WTC11 (cell line): ENCODE measurements around the gene CSTF1. TPM values are rescaled to one million over a fixed set of nuclear protein-coding genes. Genes with fewer than 3 reads are reported as not detected.

Source experiments
- ATAC-seq: fragments of 200-7000 bp; cut with Tn5 transposase; 2 replicates; pipeline ENCODE4 v1.10.0; 2021; ENCODE audit warnings: mild to moderate bottlenecking, moderate library complexity
- CTCF ChIA-PET: fragments of 300-600 bp; sonication (Branson Sonifier 250); formaldehyde crosslinking; loops from one replicate; lab custom pipeline; 2021; ENCODE audit warnings: antibody characterized with exemption; lab: Charles Lee
- POLR2A ChIA-PET: fragments of 350-600 bp; sonication (Branson Sonifier 250); formaldehyde crosslinking; loops from one replicate; lab custom pipeline; 2021; ENCODE audit warnings: antibody characterized with exemption; lab: Charles Lee
- DNase-seq: peaks from one replicate; pipeline ENCODE4 v3.0.0; 2021; ENCODE audit warnings: low spot score
- H3K27ac Mint-ChIP-seq: 2 replicates; pipeline ENCODE4 v1.8.0; 2021; ENCODE audit warnings: mixed read lengths
- H3K27me3 Mint-ChIP-seq: 2 replicates; pipeline ENCODE4 v1.8.0; 2021; ENCODE audit warnings: low read depth, mild to moderate bottlenecking, moderate library complexity, mixed read lengths
- H3K36me3 Mint-ChIP-seq: 2 replicates; pipeline ENCODE4 v1.8.0; 2021; ENCODE audit warnings: mixed read lengths
- H3K4me1 Mint-ChIP-seq: 2 replicates; pipeline ENCODE4 v1.8.0; 2022; ENCODE audit warnings: mixed read lengths
- H3K4me3 Mint-ChIP-seq: 2 replicates; pipeline ENCODE4 v1.8.0; 2021; ENCODE audit warnings: mild to moderate bottlenecking, moderate library complexity, mixed read lengths
- H3K9me3 Mint-ChIP-seq: 2 replicates; pipeline ENCODE4 v1.8.0; 2021; ENCODE audit warnings: mixed read lengths
- AR ChIP-seq: fragments of 250-450 bp; sonication (Bioruptor Pico); IDR thresholded peaks from 2 replicates; pipeline ENCODE4 v1.9.0; 2021; ENCODE audit warnings: mild to moderate bottlenecking
- ATF2 ChIP-seq: sonication (generic); formaldehyde crosslinking; IDR thresholded peaks from 2 replicates; pipeline ENCODE4 v1.8.1; 2022; ENCODE audit warnings: low read depth, missing genetic modification reagents, borderline replicate concordance
- ATF6 ChIP-seq: sonication (generic); formaldehyde crosslinking; IDR thresholded peaks from 2 replicates; pipeline ENCODE4 v1.8.1; 2023; ENCODE audit warnings: mild to moderate bottlenecking, missing genetic modification reagents
- CTCF ChIP-seq: fragments of 200-600 bp; IDR thresholded peaks from 2 replicates; pipeline ENCODE4 v1.8.0; 2022; ENCODE audit warnings: antibody characterized with exemption
- FOXK1 ChIP-seq: sonication (generic); formaldehyde crosslinking; IDR thresholded peaks from 2 replicates; pipeline ENCODE4 v1.8.0; 2022; ENCODE audit warnings: mild to moderate bottlenecking, moderate library complexity, missing genetic modification reagents
- GRHL2 ChIP-seq: fragments of 250-450 bp; sonication (Bioruptor Pico); IDR thresholded peaks from 2 replicates; pipeline ENCODE4 v1.8.0; 2022; ENCODE audit warnings: mild to moderate bottlenecking, moderate library complexity; ENCODE audit not compliant: insufficient replicate concordance, severe bottlenecking
- GTF2I ChIP-seq: fragments of 250-450 bp; sonication (Bioruptor Pico); conservative IDR thresholded peaks from 2 replicates; pipeline ENCODE4 v1.4.0; 2021; ENCODE audit warnings: mild to moderate bottlenecking
- MXD4 ChIP-seq: fragments of 250-450 bp; sonication (Bioruptor Pico); IDR thresholded peaks from 2 replicates; pipeline ENCODE4 v1.8.0; 2021; ENCODE audit warnings: mild to moderate bottlenecking, moderate library complexity, borderline replicate concordance
- NR1H2 ChIP-seq: sonication (generic); formaldehyde crosslinking; IDR thresholded peaks from 2 replicates; pipeline ENCODE4 v1.9.0; 2021; ENCODE audit warnings: mild to moderate bottlenecking, moderate library complexity, missing genetic modification reagents
- PRDM15 ChIP-seq: sonication (generic); formaldehyde crosslinking; IDR thresholded peaks from 2 replicates; pipeline ENCODE4 v1.8.0; 2022; ENCODE audit warnings: missing genetic modification reagents
- PREB ChIP-seq: sonication (generic); formaldehyde crosslinking; IDR thresholded peaks from 2 replicates; pipeline ENCODE4 v1.8.1; 2022; ENCODE audit warnings: mild to moderate bottlenecking, missing genetic modification reagents, moderate library complexity, borderline replicate concordance
- SMAD4 ChIP-seq: sonication (generic); formaldehyde crosslinking; IDR thresholded peaks from 2 replicates; pipeline ENCODE4 v1.8.0; 2022; ENCODE audit warnings: mild to moderate bottlenecking, missing genetic modification reagents
- TEAD4 ChIP-seq: sonication (generic); formaldehyde crosslinking; IDR thresholded peaks from 2 replicates; pipeline ENCODE4 v1.8.0; 2022; ENCODE audit warnings: mild to moderate bottlenecking, missing genetic modification reagents
- ZMAT4 ChIP-seq: fragments of 250-450 bp; sonication (Bioruptor Pico); IDR thresholded peaks from 2 replicates; pipeline ENCODE4 v1.9.0; 2021; ENCODE audit warnings: mild to moderate bottlenecking
- ZNF396 ChIP-seq: fragments of 250-450 bp; sonication (Bioruptor Pico); IDR thresholded peaks from 2 replicates; pipeline ENCODE4 v1.8.0; 2021; ENCODE audit warnings: mild to moderate bottlenecking, moderate library complexity, borderline replicate concordance
- ZSCAN18 ChIP-seq: fragments of 250-450 bp; sonication (Bioruptor Pico); IDR thresholded peaks from 2 replicates; pipeline ENCODE4 v2.1.2; 2022; ENCODE audit warnings: mild to moderate bottlenecking, moderate library complexity
- total RNA-seq: library from RNA; stranded (reverse); gene quantifications from 3 replicates; pipeline ENCODE4 v1.2.3, GENCODE V29; 2021

Gene CSTF1
- total RNA-seq, 1 experiment from 2014 or later = 58.5 TPM

GRCh38 chr20:56368351-56369134 lies 23.9 kb upstream of the CSTF1 start:
- no peaks in the 10 kb centered on the region for H3K4me1 Mint-ChIP-seq
- ChIA-PET CTCF (no interaction called here), POLR2A (no interaction called here)
- H3K4me3 Mint-ChIP-seq = no peak overlapping the region
- DNase-seq (no peak), ATAC-seq (no peak)
- H3K36me3 Mint-ChIP-seq = peaks cover 42% of the 10 kb centered on the region
- H3K9me3 Mint-ChIP-seq = no peaks in the 10 kb centered on the region
- no peak overlapping the region for H3K27ac Mint-ChIP-seq
- no peaks in the 10 kb centered on the region; the same call in 1 of the 2 replicates for H3K27me3 Mint-ChIP-seq
- no peak for TF ChIP-seq FOXK1 (CRISPR knock-in tag)
- no peak for TF ChIP-seq PREB
- no peak for TF ChIP-seq GTF2I (CRISPR knock-in tag)
- no peak for TF ChIP-seq MXD4 (CRISPR knock-in tag)
- no peak for TF ChIP-seq PRDM15 (CRISPR knock-in tag)
- no peak for TF ChIP-seq ATF6 (CRISPR knock-in tag)
- TF ChIP-seq ZSCAN18 (CRISPR knock-in tag) = no peak
- no peak for TF ChIP-seq ZMAT4 (CRISPR knock-in tag)
- no peak for TF ChIP-seq TEAD4 (CRISPR knock-in tag)
- no peak for TF ChIP-seq SMAD4
- TF ChIP-seq GRHL2 (CRISPR knock-in tag) = no peak
- no peak for TF ChIP-seq NR1H2 (CRISPR knock-in tag)
- no peak for TF ChIP-seq AR (CRISPR knock-in tag)
- no peak for TF ChIP-seq CTCF
- no peak for TF ChIP-seq ZNF396 (CRISPR knock-in tag)
- TF ChIP-seq ATF2 = no peak
